ENCODE measurements around the gene SLC24A4.

The SLC24A4 gene

DNA sequence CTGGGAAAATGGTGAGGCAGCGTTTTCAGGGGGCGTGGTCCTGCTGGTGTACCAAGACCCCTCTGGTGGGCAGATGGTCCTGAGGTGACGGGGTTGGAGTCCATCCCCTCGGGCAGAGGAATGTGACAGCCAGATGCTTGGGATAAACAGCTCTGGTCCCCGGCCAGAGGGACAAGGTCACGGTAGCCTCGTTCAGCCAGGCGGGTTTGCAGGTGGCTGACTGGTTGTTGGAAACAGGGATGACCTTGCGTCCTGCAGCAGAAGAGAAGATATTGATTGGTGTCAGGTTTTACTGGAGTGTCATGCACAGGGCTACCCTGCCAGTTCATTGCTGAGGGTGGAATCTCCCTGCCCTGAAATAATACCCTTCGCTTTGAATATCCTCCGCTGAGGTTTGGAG lies 43.3 kb downstream of the SLC24A4 start:
- Mint-ChIP-seq H3K9me3 (no peaks in the 10 kb centered on the region), H3K4me1 (peaks cover 2% of the 10 kb centered on the region), H3K27me3 (peaks cover 17% of the 10 kb centered on the region), H3K4me3 (no peak overlapping the region), H3K27ac (no peak overlapping the region), H3K36me3 (no peaks in the 10 kb centered on the region)
- ATAC-seq (ENCODE audit: low read depth) = no peak
- no peak for DNase-seq (ENCODE audit: low spot score in 2 of 2)

GRCh38 chr14:92368001-92368400 lies 45.0 kb downstream of the SLC24A4 start:
- Mint-ChIP-seq H3K4me1 (peaks cover 2% of the 10 kb centered on the region), H3K9me3 (peaks cover 2% of the 10 kb centered on the region), H3K27me3 (peaks cover 11% of the 10 kb centered on the region), H3K4me3 (no peak overlapping the region), H3K27ac (no peak overlapping the region), H3K36me3 (no peaks in the 10 kb centered on the region)
- ATAC-seq (ENCODE audit: low read depth) (no peak), DNase-seq (ENCODE audit: low spot score in 2 of 2) (no peak)

DNA sequence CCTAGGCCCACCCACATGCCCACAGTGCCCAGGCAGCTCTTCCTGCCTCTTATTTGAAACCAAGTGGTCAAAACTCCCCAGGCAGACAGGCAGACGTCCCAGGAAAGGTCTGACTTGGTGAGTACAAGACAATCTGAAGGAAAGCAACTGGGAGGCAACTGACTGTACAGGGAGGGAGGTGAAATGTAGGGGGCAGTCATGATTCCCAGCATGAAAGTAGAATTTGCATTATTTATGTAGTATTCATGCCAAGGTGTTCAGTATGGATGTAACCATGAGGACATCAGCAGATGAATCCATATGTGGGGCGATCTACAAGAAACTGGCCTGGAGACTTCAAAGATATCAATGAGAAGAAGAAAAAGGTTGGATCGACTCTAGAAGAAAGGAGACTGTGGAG lies 46.1 kb downstream of the SLC24A4 start:
- no peak for ATAC-seq (ENCODE audit: low read depth)

GRCh38 chr14:92372230-92372629 lies 49.3 kb downstream of the SLC24A4 start:
- Mint-ChIP-seq H3K27me3 (peaks cover 7% of the 10 kb centered on the region), H3K9me3 (peaks cover 2% of the 10 kb centered on the region), H3K4me1 (peaks cover 2% of the 10 kb centered on the region), H3K27ac (no peak overlapping the region), H3K36me3 (no peaks in the 10 kb centered on the region), H3K4me3 (no peak overlapping the region)
- DNase-seq (ENCODE audit: low spot score in 2 of 2) = no peak
- no peak for ATAC-seq (ENCODE audit: low read depth)

More for the DNA sequence above, 46.1 kb downstream of the SLC24A4 start:
- Mint-ChIP-seq H3K4me3 (no peak overlapping the region), H3K27ac (no peak overlapping the region), H3K36me3 (no peaks in the 10 kb centered on the region), H3K9me3 (peaks cover 2% of the 10 kb centered on the region), H3K27me3 (peaks cover 8% of the 10 kb centered on the region), H3K4me1 (peaks cover 2% of the 10 kb centered on the region)
- no peak for DNase-seq (ENCODE audit: low spot score in 2 of 2)

DNA sequence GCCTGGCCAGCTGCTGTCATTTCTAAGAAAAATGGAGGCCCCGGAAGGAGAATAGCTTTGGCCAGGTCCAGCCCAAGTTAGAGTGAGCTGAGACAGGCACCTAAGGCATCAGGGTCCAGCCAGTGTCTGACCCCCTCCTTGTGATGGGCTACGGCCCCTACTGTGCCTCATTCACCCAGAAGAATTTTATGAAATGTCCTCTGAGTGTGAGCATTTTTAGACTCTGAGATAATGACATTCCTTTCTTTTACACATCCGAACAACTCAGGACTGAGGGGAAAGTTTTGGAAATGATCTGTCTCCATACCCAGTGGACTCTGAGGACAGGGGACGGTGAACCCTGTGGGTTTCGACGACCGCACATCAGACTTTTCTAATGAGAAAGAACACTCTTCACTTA lies 50.4 kb downstream of the SLC24A4 start:
- H3K4me1 Mint-ChIP-seq = peaks cover 2% of the 10 kb centered on the region
- no peak overlapping the region for H3K4me3 Mint-ChIP-seq
- no peaks in the 10 kb centered on the region for H3K36me3 Mint-ChIP-seq
- H3K27me3 Mint-ChIP-seq = peaks cover 9% of the 10 kb centered on the region
- no peak for ATAC-seq (ENCODE audit: low read depth)
- H3K9me3 Mint-ChIP-seq = peaks cover 2% of the 10 kb centered on the region
- no peak overlapping the region for H3K27ac Mint-ChIP-seq
- no peak for DNase-seq (ENCODE audit: low spot score in 2 of 2)

DNA sequence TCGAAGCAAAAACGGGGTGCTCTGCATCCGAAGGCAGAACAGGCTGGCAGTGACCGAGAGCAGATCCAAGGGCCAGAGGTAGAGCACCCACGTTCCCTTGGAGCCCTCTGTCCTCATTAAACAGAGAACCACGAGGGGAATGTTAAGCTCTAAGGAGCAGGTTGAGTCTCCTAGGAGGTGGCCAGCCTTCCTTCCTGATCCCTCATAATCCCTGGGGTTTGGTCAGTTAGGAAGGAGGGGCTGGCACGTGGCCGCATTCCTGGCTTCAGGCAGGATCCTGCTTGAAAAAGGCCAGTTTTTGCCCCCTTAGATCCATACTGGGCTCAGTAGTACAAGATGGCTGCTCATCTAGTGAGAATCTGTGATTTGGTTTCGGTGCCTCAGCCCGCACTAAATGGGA lies 57.2 kb downstream of the SLC24A4 start:
- no peaks in the 10 kb centered on the region for H3K9me3 Mint-ChIP-seq
- ATAC-seq (ENCODE audit: low read depth) = no peak
- H3K27me3 Mint-ChIP-seq = peaks cover 11% of the 10 kb centered on the region
- no peak overlapping the region for H3K27ac Mint-ChIP-seq
- H3K4me1 Mint-ChIP-seq = no peaks in the 10 kb centered on the region
- DNase-seq (ENCODE audit: low spot score in 2 of 2) = no peak
- H3K4me3 Mint-ChIP-seq = no peak overlapping the region
- H3K36me3 Mint-ChIP-seq = no peaks in the 10 kb centered on the region

- no peaks in the 10 kb centered on the region for H3K9me3 Mint-ChIP-seq
- DNase-seq (ENCODE audit: low spot score in 2 of 2) (no peak), ATAC-seq (ENCODE audit: low read depth) (no peak)
- no peak overlapping the region for H3K27ac Mint-ChIP-seq
- H3K36me3 Mint-ChIP-seq = no peaks in the 10 kb centered on the region
- H3K4me3 Mint-ChIP-seq = no peak overlapping the region
- H3K27me3 Mint-ChIP-seq = peaks cover 11% of the 10 kb centered on the region
- H3K4me1 Mint-ChIP-seq = no peaks in the 10 kb centered on the region
Observed at GRCh38 chr14:92380582-92380981, 57.6 kb downstream of the SLC24A4 start.

DNA sequence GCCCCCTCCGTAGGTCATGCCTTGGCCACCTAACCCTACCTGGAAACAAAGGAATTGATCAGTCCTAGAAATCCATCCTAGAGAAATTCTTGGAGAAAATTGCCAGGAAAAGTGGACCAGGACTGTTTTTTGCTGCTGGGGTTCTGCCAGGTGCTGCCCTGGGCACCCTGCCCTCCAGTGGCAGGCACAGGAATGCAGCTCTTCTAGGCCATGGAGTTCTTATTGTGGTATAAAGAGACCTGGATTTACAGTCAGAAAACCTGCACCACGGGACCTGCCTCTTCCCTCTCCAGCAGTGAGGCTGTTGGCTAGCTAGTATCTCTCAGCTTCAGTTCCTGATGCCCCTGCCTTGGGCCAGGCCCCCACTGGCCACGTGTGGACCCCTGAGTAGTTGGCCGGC lies 59.7 kb downstream of the SLC24A4 start:
- Mint-ChIP-seq H3K27ac (no peak overlapping the region), H3K4me1 (no peaks in the 10 kb centered on the region), H3K27me3 (peaks cover 4% of the 10 kb centered on the region), H3K9me3 (no peaks in the 10 kb centered on the region), H3K36me3 (no peaks in the 10 kb centered on the region), H3K4me3 (no peak overlapping the region)
- no peak for DNase-seq (ENCODE audit: low spot score in 2 of 2)
- no peak for ATAC-seq (ENCODE audit: low read depth)

DNA sequence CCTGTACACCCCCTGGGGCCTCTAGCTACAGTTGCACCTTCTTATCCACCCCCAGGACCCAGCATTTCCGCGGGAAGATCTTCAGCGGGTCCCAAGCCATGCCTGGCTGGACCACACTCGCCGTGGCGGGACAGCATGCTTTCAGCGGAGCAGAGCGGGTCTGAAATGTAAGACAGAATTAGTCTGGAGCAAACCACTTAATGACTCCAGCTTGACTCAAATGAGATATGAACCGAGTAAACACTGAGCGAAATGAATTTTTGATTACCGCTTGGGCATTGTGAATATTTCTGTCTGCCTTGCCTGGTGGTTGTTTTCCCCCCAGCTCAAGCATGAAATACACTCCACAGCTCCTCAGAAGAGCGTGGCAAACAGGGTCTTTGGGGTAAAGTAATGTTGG lies 60.8 kb downstream of the SLC24A4 start:
- ATAC-seq (ENCODE audit: low read depth) (no peak), DNase-seq (ENCODE audit: low spot score in 2 of 2) (no peak)
- no peaks in the 10 kb centered on the region for H3K4me1 Mint-ChIP-seq
- no peaks in the 10 kb centered on the region for H3K9me3 Mint-ChIP-seq
- H3K27ac Mint-ChIP-seq = no peak overlapping the region
- H3K27me3 Mint-ChIP-seq = peaks cover 5% of the 10 kb centered on the region
- H3K36me3 Mint-ChIP-seq = no peaks in the 10 kb centered on the region
- H3K4me3 Mint-ChIP-seq = no peak overlapping the region

GRCh38 chr14:92384461-92385133 lies 61.6 kb downstream of the SLC24A4 start:
- Mint-ChIP-seq H3K4me1 (peaks cover under 1% of the 10 kb centered on the region), H3K27ac (no peak overlapping the region), H3K9me3 (no peaks in the 10 kb centered on the region), H3K4me3 (no peak overlapping the region), H3K27me3 (peaks cover 6% of the 10 kb centered on the region), H3K36me3 (no peaks in the 10 kb centered on the region)
- ATAC-seq (ENCODE audit: low read depth) (no peak), DNase-seq (ENCODE audit: low spot score in 2 of 2) (no peak)

DNA sequence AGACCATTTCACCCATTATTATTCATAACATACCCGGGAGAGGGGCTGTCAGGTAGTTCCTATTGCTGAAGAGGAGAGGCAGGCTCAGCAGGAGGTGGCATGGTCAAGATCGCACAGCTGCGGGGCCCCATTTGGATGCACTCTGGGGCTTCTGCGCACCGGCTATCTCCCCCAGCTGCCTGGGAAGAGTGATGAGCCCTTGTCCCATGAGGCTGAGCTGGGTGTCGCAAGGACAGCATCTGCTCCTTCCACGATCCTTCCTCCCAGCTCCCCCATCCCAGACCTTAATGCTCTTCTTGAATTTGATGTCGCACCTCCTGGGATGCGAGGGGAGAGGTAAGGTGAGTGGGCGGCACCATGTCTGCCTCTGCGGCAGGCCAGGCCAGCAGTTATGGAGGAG lies 62.6 kb downstream of the SLC24A4 start:
- peaks cover 4% of the 10 kb centered on the region for H3K4me1 Mint-ChIP-seq
- peaks cover 10% of the 10 kb centered on the region for H3K27me3 Mint-ChIP-seq
- no peak for ATAC-seq (ENCODE audit: low read depth)
- no peak overlapping the region for H3K4me3 Mint-ChIP-seq
- no peaks in the 10 kb centered on the region for H3K9me3 Mint-ChIP-seq
- H3K36me3 Mint-ChIP-seq = no peaks in the 10 kb centered on the region
- H3K27ac Mint-ChIP-seq = no peak overlapping the region
- no peak for DNase-seq (ENCODE audit: low spot score in 2 of 2)

GRCh38 chr14:92386165-92386564 lies 63.2 kb downstream of the SLC24A4 start:
- DNase-seq (ENCODE audit: low spot score in 2 of 2) = no peak
- no peak for ATAC-seq (ENCODE audit: low read depth)
- peaks cover 10% of the 10 kb centered on the region for H3K27me3 Mint-ChIP-seq
- peaks cover 4% of the 10 kb centered on the region for H3K4me1 Mint-ChIP-seq
- no peak overlapping the region for H3K4me3 Mint-ChIP-seq
- H3K27ac Mint-ChIP-seq = no peak overlapping the region
- no peaks in the 10 kb centered on the region for H3K9me3 Mint-ChIP-seq
- H3K36me3 Mint-ChIP-seq = no peaks in the 10 kb centered on the region

GRCh38 chr14:92386637-92387036 lies 63.7 kb downstream of the SLC24A4 start:
- DNase-seq (ENCODE audit: low spot score in 2 of 2) (no peak), ATAC-seq (ENCODE audit: low read depth) (no peak)
- no peak overlapping the region for H3K27ac Mint-ChIP-seq
- peaks cover 10% of the 10 kb centered on the region for H3K27me3 Mint-ChIP-seq
- H3K36me3 Mint-ChIP-seq = no peaks in the 10 kb centered on the region
- H3K9me3 Mint-ChIP-seq = no peaks in the 10 kb centered on the region
- H3K4me1 Mint-ChIP-seq = peaks cover 4% of the 10 kb centered on the region
- H3K4me3 Mint-ChIP-seq = no peak overlapping the region

GRCh38 chr14:92387578-92387977 lies 64.6 kb downstream of the SLC24A4 start:
- Mint-ChIP-seq H3K4me3 (no peak overlapping the region), H3K9me3 (no peaks in the 10 kb centered on the region), H3K36me3 (no peaks in the 10 kb centered on the region), H3K27me3 (peaks cover 13% of the 10 kb centered on the region), H3K27ac (no peak overlapping the region), H3K4me1 (peaks cover 4% of the 10 kb centered on the region)
- ATAC-seq (ENCODE audit: low read depth) (no peak), DNase-seq (ENCODE audit: low spot score in 2 of 2) (no peak)

DNA sequence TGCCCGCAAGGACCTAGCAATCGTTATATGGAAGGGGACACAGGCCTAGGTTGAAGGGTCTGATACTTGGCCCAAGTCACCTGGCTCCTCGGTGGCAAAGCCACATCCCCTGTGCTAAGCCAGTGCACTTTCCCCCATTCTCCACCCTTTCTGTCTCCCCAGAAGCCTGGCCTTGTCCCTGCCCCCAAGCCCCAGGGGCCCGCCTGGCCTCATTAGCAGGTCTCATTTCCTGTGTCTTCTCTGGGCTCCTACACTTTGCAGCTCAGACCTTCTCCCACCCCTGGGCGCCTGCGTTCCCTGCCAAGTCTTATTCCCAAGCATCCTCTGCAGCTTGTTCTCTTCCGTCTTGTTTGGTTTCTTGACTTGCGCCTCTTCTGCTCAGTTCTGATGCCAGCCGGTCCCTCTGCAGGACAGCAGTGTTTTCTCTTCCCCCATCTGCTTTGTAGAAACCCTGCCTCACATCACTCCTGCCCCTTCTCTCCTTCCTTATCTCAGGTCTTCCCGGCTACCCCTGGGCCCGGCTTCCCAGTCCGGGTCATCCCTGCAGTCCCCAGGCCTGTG lies 66.7 kb downstream of the SLC24A4 start:
- DNase-seq (ENCODE audit: low spot score in 2 of 2) (no peak), ATAC-seq (ENCODE audit: low read depth) (no peak)

More for the DNA sequence above, 66.7 kb downstream of the SLC24A4 start:
- no peak overlapping the region for H3K4me3 Mint-ChIP-seq
- peaks cover 10% of the 10 kb centered on the region for H3K27me3 Mint-ChIP-seq
- H3K36me3 Mint-ChIP-seq = no peaks in the 10 kb centered on the region
- peaks cover 4% of the 10 kb centered on the region for H3K4me1 Mint-ChIP-seq
- no peak overlapping the region for H3K27ac Mint-ChIP-seq
- no peaks in the 10 kb centered on the region for H3K9me3 Mint-ChIP-seq
